ACHN (cell line): ENCODE results near the gene SEC16A.
"Not testable (repeated sequence)": the region's sequence is repeated elsewhere in the genome, so short reads cannot be mapped to it uniquely, and the experiment has no call there.

Experiments
- DNase-seq: peaks from one replicate; pipeline ENCODE4 v3.0.0-alpha.2; 2015
- in situ Hi-C: cut with HindIII; loops from 2 replicates; pipeline ENCODE4 v1.10.0; 2017; ENCODE audit warnings: low sequenced_read_pairs, low pct_ligation_motif_present, low pct_unique_long_range_greater_than_20kb

Gene SEC16A

GRCh38 chr9:136412962-136413361 is 69.9 kb downstream of the SEC16A start:
- in situ Hi-C loops, result no loop called here
- no peak for DNase-seq

- DNase-seq, result no peak
- in situ Hi-C loops, result no loop called here
These were observed 71.5 kb downstream of the SEC16A start for GRCh38 chr9:136411378-136411777.

GRCh38 chr9:136410500-136411287 is 72.1 kb downstream of the SEC16A start, which contains the start of the genes ENTR1 and PMPCA:
Gene ENTR1, minus strand, starts transcription at chr9:136410614. Its CDS starts 217 bp downstream, at chr9:136410397.
Gene PMPCA, plus strand, starts transcription at chr9:136410658. Its CDS starts 11 bp downstream, at chr9:136410669.
- DNase-seq, result peak; percentile 87

DNA sequence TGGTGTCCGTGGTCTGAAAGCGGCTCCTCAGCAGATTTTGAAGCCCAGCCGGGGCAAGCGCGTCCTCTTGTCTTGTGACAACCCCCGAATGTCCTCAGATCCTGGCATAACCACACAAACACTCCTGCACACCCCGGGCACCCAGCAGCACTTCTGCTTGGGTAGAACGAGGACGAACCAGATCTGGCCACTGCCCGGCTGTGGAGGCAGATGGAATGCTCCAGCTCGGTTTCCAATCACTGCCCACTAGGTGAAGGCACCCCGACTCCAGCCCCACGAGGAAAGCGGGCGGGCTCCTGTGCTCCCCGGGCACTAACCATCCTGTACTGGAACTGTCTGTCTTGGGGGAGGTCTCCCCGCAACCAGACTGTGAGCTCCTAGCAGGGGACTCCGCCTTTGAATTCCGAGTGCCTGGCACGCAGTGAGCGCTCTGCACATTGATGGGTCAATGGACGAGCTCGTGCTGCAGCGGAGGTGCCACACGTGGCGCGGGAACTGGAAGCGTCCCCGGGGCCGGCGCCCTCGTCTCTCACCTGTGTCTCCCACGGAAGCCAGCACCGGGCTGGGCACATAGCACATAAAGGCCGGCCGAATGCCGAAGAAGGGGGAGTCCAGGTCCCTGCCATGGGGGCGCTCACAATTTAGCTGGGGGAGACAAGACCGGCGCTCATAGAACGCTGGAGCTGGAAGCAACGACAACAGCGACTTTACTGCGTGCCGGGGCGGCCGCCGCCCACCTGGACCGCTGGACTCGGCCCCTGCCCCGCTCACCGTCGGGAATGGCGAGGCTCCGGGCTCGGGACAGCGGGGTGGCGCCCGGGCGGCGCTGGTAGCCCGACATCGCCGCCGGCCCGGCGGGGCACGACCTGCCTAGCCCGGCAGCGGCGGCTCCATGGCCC is 73.0 kb downstream of the SEC16A start:
- in situ Hi-C loops, result no loop called here
- DNase-seq, result peak; percentile 43

More at GRCh38 chr9:136410500-136411287, 72.1 kb downstream of the SEC16A start, which contains the start of the genes ENTR1 and PMPCA:
- in situ Hi-C loops, result no loop called here

DNA sequence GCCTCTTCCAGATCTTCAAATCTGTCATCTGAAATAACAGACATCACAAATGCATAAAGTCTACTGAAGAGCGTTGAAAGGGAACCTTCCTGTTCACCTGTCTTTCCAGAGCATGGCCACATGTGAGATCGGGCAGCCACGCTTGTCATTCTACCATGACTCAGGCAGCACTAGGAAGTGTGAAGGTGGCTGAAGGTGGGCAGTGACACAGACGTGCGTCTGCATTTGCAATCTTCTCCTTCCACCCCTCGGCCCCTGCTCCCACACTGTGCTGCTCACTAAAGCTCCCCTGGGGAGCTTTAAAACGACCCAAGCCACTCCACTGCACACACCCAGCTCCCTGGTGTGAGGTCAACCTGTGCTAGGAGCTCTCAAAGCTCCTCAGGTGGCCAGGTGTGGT is 74.9 kb downstream of the SEC16A start:
- in situ Hi-C loops, result no loop called here
- DNase-seq, result no peak

DNA sequence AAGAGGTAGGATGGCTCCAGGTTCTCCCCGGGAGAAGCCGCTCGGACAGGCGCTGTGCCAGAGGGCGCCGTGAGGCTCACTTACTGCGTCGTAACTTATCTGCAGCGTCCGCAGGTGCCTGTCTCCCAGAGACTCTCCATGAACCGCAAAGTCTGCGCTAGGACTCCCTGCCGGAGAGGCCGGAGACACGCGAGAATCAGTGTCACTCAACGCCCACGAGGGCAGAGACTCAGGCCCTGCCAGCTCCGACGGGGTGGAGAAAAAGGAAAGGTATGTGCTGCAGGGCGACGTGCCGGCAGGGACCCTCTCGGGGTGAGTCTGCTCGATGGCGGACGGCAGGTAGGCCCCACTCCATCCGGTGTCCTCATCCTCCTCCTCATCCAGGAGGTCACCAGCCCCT is 75.8 kb downstream of the SEC16A start:
- DNase-seq, in situ Hi-C loops: not testable (repeated sequence)

DNA sequence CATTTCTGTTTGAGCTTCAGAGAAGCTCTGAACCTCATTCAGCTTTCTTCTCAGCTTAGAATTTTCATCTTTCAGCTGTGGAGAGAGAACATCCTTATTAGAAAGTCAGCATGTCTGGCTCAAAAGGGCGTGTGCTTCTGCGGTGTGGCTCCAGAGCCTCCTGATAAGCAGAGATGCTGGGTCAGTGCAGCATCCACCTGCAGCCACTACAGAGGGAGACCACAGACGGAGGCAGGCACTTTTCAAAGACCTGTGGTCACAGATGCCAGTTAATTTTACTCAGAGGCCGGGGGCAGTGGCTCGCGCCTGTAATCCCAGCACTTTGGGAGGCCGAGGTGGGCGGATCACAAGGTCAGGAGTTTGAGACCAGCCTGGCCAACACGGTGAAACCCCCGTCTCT is 76.9 kb downstream of the SEC16A start:
- DNase-seq, in situ Hi-C loops: not testable (repeated sequence)

DNA sequence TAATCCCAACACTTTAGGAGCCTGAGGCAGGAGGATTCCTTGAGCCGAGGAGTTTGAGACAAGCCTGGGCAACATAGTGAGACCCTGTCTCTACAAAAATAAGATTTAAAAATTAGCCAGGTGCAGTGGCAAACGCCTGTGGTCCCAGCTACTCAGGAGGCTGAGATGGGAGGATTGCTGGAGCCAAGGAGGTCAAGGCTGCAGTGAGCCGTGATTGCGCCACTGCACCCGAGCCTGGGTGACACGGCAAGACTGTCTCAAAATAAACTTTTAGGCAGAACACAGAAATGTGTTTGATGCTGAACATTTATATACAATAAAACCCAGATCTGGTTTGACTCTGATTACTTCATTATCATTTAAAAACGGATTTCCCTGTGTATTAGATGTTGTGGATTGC is 77.4 kb downstream of the SEC16A start:
- in situ Hi-C loops, result no loop called here
- no peak for DNase-seq

- in situ Hi-C loops, result no loop called here
These were observed 78.1 kb downstream of the SEC16A start for GRCh38 chr9:136404801-136405136.

GRCh38 chr9:136403915-136404800 is 78.7 kb downstream of the SEC16A start:
- in situ Hi-C loops, result no loop called here
- DNase-seq, result no peak

More at GRCh38 chr9:136404801-136405136, 78.1 kb downstream of the SEC16A start:
- DNase-seq, result no peak

DNA sequence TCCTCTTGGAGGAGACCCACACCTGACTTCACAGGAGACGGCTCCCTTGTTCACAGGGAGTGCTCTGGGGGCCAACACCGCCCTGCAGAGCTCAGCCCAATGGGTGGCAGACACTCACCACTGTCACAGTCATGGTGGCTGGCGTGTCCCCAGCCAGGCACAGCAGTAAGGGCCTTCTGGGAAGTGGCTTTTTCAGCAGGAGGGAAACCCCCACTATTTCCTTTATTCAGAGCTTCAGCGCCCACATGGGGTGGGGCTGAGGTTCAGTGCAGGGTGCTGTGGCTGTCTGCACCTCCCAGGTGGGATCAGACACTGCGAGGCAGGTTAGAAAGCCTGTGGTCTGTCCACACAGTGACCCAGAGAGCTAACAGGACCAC is 79.3 kb downstream of the SEC16A start:
- no peak for DNase-seq
- in situ Hi-C loops, result no loop called here

DNA sequence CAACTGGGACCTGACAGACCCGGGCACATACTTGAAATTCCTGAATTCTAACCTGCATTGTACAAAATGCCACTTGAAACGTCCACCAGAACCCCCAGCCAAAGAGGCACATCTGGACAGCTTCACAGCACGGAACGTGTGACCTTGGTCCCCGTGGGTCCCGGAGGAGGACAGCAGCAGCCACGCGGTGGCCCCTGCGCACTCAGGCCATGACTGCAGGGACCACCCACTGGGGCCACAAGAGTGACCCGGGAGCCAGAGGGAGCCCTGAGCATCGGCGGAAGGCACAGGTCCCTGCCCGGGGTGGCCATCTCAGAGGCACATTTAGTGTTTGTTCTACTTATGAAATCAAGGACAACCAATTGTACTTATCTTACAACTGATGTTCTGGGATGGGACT is 80.8 kb downstream of the SEC16A start:
- in situ Hi-C loops, result no loop called here
- DNase-seq, result no peak

GRCh38 chr9:136401173-136401922 is 81.5 kb downstream of the SEC16A start:
- in situ Hi-C loops, result no loop called here

GRCh38 chr9:136400038-136400834 is 82.6 kb downstream of the SEC16A start, which contains the start of gene SNAPC4:
Gene SNAPC4, minus strand, starts transcription at chr9:136400170. Its CDS starts 1,742 bp downstream, at chr9:136398428.
- in situ Hi-C loops, result no loop called here
- DNase-seq, result peak; percentile 84

More at GRCh38 chr9:136401173-136401922, 81.5 kb downstream of the SEC16A start:
- no peak for DNase-seq

DNA sequence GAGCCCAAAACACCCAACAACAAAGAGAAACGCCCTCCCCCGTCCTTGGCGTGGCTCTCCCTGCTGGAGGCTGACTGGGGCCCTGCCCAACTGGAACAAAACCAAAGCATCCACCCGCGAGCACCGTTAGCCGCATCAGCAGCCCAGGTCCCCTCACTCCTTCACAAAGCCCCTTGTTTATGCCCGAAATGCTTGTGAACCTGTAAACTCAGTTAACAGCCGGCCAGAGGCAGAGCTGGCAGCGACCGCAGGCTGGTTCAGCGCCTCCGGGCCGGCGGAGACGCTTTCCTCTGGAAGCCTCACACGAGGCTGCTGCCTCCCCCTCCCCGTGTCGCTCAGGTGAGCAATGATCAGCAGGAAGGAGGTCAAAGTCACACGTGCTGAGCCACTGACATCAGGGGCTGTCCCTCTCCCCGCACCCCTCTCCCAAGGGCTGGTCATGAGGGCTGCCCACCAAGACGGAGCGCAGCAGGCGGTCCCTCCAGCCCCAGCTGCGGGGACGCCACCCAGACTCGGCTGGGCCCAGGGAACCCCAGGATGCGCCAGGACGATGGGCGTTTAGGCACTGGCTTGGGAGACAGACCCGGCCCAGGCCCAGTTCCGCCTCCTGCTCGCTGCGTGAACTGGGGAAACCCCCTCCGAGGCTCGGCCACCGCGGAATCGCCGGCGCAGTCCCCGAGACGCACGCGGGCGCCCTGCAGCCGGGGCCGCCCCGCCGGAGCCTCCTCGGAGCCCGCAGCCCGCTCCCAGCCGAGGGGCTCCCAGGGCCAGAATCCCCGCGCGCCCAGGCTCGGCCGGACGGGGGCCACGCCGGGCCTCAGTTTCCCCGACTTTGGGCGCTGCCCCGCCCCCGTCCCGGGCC is 83.4 kb downstream of the SEC16A start:
- in situ Hi-C loops, result no loop called here
- peak; percentile 13 for DNase-seq

DNA sequence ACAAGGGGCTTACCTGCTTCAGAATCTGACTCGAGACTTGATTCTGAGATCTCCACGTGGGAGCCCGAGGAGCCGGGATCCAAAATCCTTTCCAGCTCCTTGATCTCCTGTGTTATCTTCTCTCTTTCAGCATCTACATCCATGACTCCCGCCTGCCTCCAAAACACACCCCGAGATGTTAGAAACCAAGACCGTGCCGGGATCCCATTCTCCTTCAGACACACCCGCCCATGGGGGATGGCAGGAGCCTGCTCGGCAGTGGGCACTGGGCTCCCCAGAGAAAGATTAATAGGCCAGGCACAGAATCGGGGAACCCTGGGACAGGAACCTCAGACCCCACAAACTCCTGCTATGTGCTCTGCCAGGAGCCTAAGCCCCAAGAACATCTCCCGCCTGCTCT is 84.6 kb downstream of the SEC16A start:
- DNase-seq, result no peak
- in situ Hi-C loops, result no loop called here
